B cell (primary cell): ENCODE results near the gene PFKP. TPM values are rescaled to one million over a fixed set of nuclear protein-coding genes. Genes with fewer than 3 reads are reported as not detected.

Source experiments
- ATAC-seq: fragments of 200-7000 bp; cut with Tn5 transposase; one replicate; pipeline ENCODE4 v1.10.0; 2021; ENCODE audit warnings: low read depth, mild to moderate bottlenecking, moderate number of reproducible peaks, moderate library complexity
- CTCF ChIA-PET: fragments of 350-600 bp; sonication (Branson Sonifier 250); formaldehyde crosslinking; loops from one replicate; lab custom pipeline; 2021; ENCODE audit warnings: antibody characterized with exemption, inconsistent platforms; lab: Charles Lee
- POLR2A ChIA-PET: fragments of 350-600 bp; sonication (Branson Sonifier 250); formaldehyde crosslinking; loops from one replicate; lab custom pipeline; 2021; ENCODE audit warnings: antibody characterized with exemption; lab: Charles Lee
- DNase-seq: peaks from one replicate; pipeline ENCODE4 v3.0.0; 2013
- H2AFZ ChIP-seq: 2 replicates; pipeline ENCODE4 v1.6.1; 2012; ENCODE audit warnings: mild to moderate bottlenecking, low read depth, low read length; ENCODE audit not compliant: insufficient read depth, poor library complexity, severe bottlenecking
- H3K27ac ChIP-seq, 2 donors: 1 replicate in 1 of 2; 2 replicates in 1 of 2; pipeline ENCODE4 v1.5.1; 2012 to 2013; ENCODE audit warnings: low read length in 2 of 2, mild to moderate bottlenecking in 2 of 2, moderate library complexity in 1 of 2
- H3K27me3 ChIP-seq, 4 experiments: fragments of 200-600 bp in 1 of 4; sonication (generic) in 1 of 4; replicated peaks in 1 of 4; 1 replicate in 2 of 4; 2 replicates in 2 of 4; pipeline versions ENCODE4 v1.6.1 to v1.7.0; 2013 to 2016; ENCODE audit warnings: low read length in 3 of 4, mild to moderate bottlenecking in 2 of 4, mixed read lengths in 1 of 4, moderate library complexity in 1 of 4; ENCODE audit not compliant: insufficient read depth in 4 of 4, control insufficient read depth in 3 of 4; ENCODE audit errors: control extremely low read depth in 1 of 4
- H3K36me3 ChIP-seq, 2 experiments: replicated peaks in 1 of 2; 1 replicate in 1 of 2; 2 replicates in 1 of 2; pipeline versions ENCODE4 v1.6.1 to v1.7.1; 2013; ENCODE audit warnings: low read length in 1 of 2; ENCODE audit not compliant: insufficient read depth in 2 of 2, control insufficient read depth in 1 of 2; ENCODE audit errors: control extremely low read depth in 1 of 2, extremely low read depth in 1 of 2
- H3K4me1 ChIP-seq, 2 donors: fragments of 200-600 bp in 1 of 2; sonication (generic) in 1 of 2; 1 replicate in 1 of 2; 2 replicates in 1 of 2; pipeline versions ENCODE4 v1.5.1 to v1.6.1; 2013 to 2017; ENCODE audit warnings: low read length in 2 of 2; ENCODE audit not compliant: control insufficient read depth in 2 of 2, insufficient read depth in 2 of 2
- H3K4me2 ChIP-seq: replicated peaks from 2 replicates; pipeline ENCODE3; 2012; ENCODE audit warnings: mild to moderate bottlenecking, low read depth, low read length; ENCODE audit not compliant: poor library complexity, severe bottlenecking
- H3K4me3 ChIP-seq, 5 experiments: fragments of 200-600 bp in 1 of 5; sonication (generic) in 1 of 5; 1 replicate in 3 of 5; 2 replicates in 2 of 5; pipeline versions ENCODE4 v1.5.1 to v1.7.0; 2011 to 2016; ENCODE audit warnings: low read length in 4 of 5, mild to moderate bottlenecking in 4 of 5, low read depth in 2 of 5, control low read depth in 1 of 5, moderate library complexity in 1 of 5; ENCODE audit not compliant: insufficient read depth in 1 of 5; ENCODE audit errors: control extremely low read depth in 1 of 5, extremely low read depth in 1 of 5
- H3K79me2 ChIP-seq: fragments of 200-600 bp; sonication (generic); one replicate; pipeline ENCODE4 v1.6.0; 2016; ENCODE audit warnings: low read length; ENCODE audit not compliant: control insufficient read depth, insufficient read depth
- H3K9ac ChIP-seq: fragments of 200-600 bp; sonication (generic); 2 replicates; pipeline ENCODE4 v1.6.1; 2017; ENCODE audit warnings: mild to moderate bottlenecking, low read length, moderate library complexity
- H3K9me3 ChIP-seq, 3 donors: one replicate each; pipeline versions ENCODE4 v1.6.1 to v1.7.1; 2013; ENCODE audit warnings: low read length in 2 of 3; ENCODE audit not compliant: control insufficient read depth in 2 of 3, insufficient read depth in 1 of 3; ENCODE audit errors: control extremely low read depth in 1 of 3
- H4K20me1 ChIP-seq: 2 replicates; pipeline ENCODE4 v1.6.0; 2012; ENCODE audit warnings: mild to moderate bottlenecking, low read length; ENCODE audit not compliant: insufficient read depth, control insufficient read depth, poor library complexity, severe bottlenecking
- H3K27ac Mint-ChIP-seq: one replicate; pipeline ENCODE4 v1.8.0; 2021; ENCODE audit warnings: mixed read lengths
- H3K27me3 Mint-ChIP-seq: one replicate; pipeline ENCODE4 v1.8.0; 2021; ENCODE audit warnings: mixed read lengths
- H3K4me1 Mint-ChIP-seq: one replicate; pipeline ENCODE4 v1.8.0; 2021; ENCODE audit warnings: mixed read lengths
- H3K4me3 Mint-ChIP-seq: one replicate; pipeline ENCODE4 v1.8.0; 2021; ENCODE audit warnings: mixed read lengths
- H3K9me3 Mint-ChIP-seq: one replicate; pipeline ENCODE4 v1.8.0; 2022; ENCODE audit warnings: mixed read lengths; ENCODE audit not compliant: insufficient read depth
- EZH2 ChIP-seq: IDR thresholded peaks from 2 replicates; pipeline ENCODE4 v1.6.1; 2012; ENCODE audit warnings: borderline replicate concordance, low read depth, mild to moderate bottlenecking, moderate library complexity, low read length; ENCODE audit not compliant: insufficient read depth, poor library complexity, severe bottlenecking
- WGBS: methylation state at CpG from one replicate; pipeline ENCODE4 v1.1.5; 2013; ENCODE audit warnings: missing lambda C conversion rate; ENCODE audit not compliant: insufficient coverage; 5-methylcytosine and 5-hydroxymethylcytosine counted together
- intact Hi-C: fragments of 100-400 bp; cut with micrococcal nuclease; formaldehyde crosslinking; loops from one replicate; pipeline ENCODE4 v1.10.0; 2022
- polyA plus RNA-seq: library from polyadenylated mRNA; depleted of rRNA; stranded (reverse); fragments of >200 nt; gene quantifications from 2 replicates; pipeline ENCODE4 v1.2.3, GENCODE V29; 2012
- total RNA-seq, 2 donors: library from RNA; stranded (reverse); fragments of 120-200 nt in 1 of 2; gene quantifications; 1 replicate in 1 of 2; 2 replicates in 1 of 2; pipeline versions ENCODE4 v1.2.3 to v1.2.4, GENCODE V29; 2013 to 2022
- TF ChIP-seq, protein P1 (sequence below): fragments of 200-600 bp; IDR thresholded peaks from one replicate; pipeline ENCODE4 v1.8.0; 2022; ENCODE audit warnings: antibody characterized with exemption, mild to moderate bottlenecking

Gene PFKP
- total and polyA plus RNA-seq, 2 donors (not counting 1 experiment from before 2014, with no cell fraction given) = 41.4 to 54.3 TPM

DNA sequence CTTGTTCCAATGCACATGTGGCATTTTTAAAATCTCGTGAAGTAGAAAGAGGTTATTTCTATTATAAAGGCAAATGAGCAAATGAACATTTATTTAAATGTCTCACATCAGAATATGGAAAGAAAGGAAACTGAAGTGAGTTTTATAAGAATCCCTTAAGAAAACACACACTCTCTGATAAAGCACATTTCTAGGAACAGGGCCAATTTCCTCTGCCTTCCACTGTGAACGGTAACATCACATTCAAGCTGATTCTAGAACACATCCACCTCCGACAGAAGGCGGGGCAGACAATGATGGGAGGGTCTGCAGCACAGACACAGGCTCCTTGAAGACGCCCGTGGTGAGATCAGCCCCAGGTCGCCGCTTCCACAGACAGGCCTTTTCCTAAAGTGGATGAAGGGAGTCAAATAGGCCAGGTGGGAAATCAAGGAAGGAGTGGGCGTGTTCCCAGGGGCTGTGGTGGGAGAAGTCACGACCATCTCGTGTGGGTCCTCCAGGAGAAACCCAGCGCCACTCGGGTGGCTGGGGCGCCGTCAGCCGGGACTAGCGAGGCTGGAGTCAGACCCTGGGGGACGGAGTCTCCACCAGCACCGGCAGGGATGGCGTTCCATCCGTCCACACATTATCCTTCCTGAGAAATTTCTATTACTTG lies 74.1 kb downstream of the PFKP start:
- H3K9me3 Mint-ChIP-seq = no peaks in the 10 kb centered on the region
- 96% methylated on average over 10 of the region's 21 CpGs for WGBS
- Histone ChIP-seq H3K79me2 (no peaks in the 10 kb centered on the region), H2AFZ (no peak overlapping the region), H3K4me3 (no peak overlapping the region), H3K4me1 (no peaks in the 10 kb centered on the region), H3K27ac (no peak overlapping the region), H3K36me3 (peaks cover 9 to 88% of the 10 kb centered on the region in 2 experiments), H3K27me3 (no peaks in the 10 kb centered on the region), H3K4me2 (no peak overlapping the region), H4K20me1 (no peaks in the 10 kb centered on the region), H3K9me3 (no peaks in the 10 kb centered on the region), H3K9ac (no peak overlapping the region)
- ATAC-seq = no peak
- no peak for DNase-seq
- POLR2A ChIA-PET = no interaction called here
- no peak for TF ChIP-seq EZH2
- TF ChIP-seq, protein P1, sequence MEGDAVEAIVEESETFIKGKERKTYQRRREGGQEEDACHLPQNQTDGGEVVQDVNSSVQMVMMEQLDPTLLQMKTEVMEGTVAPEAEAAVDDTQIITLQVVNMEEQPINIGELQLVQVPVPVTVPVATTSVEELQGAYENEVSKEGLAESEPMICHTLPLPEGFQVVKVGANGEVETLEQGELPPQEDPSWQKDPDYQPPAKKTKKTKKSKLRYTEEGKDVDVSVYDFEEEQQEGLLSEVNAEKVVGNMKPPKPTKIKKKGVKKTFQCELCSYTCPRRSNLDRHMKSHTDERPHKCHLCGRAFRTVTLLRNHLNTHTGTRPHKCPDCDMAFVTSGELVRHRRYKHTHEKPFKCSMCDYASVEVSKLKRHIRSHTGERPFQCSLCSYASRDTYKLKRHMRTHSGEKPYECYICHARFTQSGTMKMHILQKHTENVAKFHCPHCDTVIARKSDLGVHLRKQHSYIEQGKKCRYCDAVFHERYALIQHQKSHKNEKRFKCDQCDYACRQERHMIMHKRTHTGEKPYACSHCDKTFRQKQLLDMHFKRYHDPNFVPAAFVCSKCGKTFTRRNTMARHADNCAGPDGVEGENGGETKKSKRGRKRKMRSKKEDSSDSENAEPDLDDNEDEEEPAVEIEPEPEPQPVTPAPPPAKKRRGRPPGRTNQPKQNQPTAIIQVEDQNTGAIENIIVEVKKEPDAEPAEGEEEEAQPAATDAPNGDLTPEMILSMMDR = no peak
- no peaks in the 10 kb centered on the region for H3K4me1 Mint-ChIP-seq
- intact Hi-C loops = no loop called here
- CTCF ChIA-PET = no interaction called here
- no peak overlapping the region for H3K4me3 Mint-ChIP-seq
- no peak overlapping the region for H3K27ac Mint-ChIP-seq
- no peaks in the 10 kb centered on the region for H3K27me3 Mint-ChIP-seq

DNA sequence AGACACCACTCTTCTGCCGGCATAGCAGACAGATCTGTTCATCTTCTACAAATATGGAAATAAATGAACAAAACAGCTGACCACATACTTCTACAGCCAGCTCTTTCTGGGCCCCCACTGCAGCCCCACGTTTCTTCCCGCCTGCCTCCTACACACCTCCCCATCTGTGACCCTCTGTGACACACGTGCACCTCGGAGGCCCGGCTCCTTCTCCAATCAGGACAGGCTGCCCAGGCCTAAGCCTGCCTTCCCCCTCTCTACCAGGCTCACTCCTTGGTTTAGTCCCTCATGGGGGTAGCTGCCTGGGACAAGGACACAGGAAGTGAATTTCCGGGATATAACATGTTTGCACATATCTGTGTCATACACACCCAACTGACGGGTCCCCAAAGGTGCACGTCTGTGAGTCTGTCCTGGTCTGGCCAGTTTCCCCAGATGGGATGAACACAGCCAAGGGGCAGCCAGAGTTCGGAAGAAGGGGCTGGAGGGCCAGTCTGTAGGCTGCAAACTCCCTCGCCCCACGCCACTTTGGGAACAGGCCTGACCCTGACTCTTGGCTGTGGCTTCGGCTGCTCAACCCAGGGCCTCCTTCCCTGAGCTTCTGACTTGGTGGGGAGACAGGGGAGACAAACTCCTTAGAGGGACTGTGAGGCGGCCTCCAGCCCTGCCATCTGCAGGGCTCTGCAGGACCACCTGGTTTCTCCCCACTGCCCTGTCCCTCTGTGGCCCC lies 75.0 kb downstream of the PFKP start:
- H3K4me1 ChIP-seq = no peaks in the 10 kb centered on the region
- ChIA-PET POLR2A (no interaction called here), CTCF (no interaction called here)
- DNase-seq = no peak
- H3K27ac Mint-ChIP-seq = no peak overlapping the region
- H3K4me2 ChIP-seq = no peak overlapping the region
- H3K27me3 Mint-ChIP-seq = no peaks in the 10 kb centered on the region
- H3K79me2 ChIP-seq = no peaks in the 10 kb centered on the region
- TF ChIP-seq EZH2 = no peak
- TF ChIP-seq, protein P1 = no peak
- no peak overlapping the region for H3K4me3 ChIP-seq
- over 99% methylated on average over 14 of the region's 14 CpGs for WGBS
- H3K27me3 ChIP-seq = no peaks in the 10 kb centered on the region
- no peaks in the 10 kb centered on the region for H3K9me3 Mint-ChIP-seq
- peaks cover 9 to 85% of the 10 kb centered on the region in 2 experiments for H3K36me3 ChIP-seq
- no peak for ATAC-seq
- no peaks in the 10 kb centered on the region for H3K4me1 Mint-ChIP-seq
- H4K20me1 ChIP-seq = no peaks in the 10 kb centered on the region
- H3K4me3 Mint-ChIP-seq = no peak overlapping the region
- no peak overlapping the region for H3K9ac ChIP-seq
- H2AFZ ChIP-seq = no peak overlapping the region
- intact Hi-C loops = no loop called here
- H3K9me3 ChIP-seq = no peaks in the 10 kb centered on the region
- H3K27ac ChIP-seq = no peak overlapping the region
